VCaP (cell line): ENCODE measurements around the gene MYMK.

Experiments
- H3K27ac ChIP-seq: fragments of 450-650 bp; 2 replicates; pipeline ENCODE4 v1.5.1; 2017
- TF ChIP-seq, protein P1 (sequence below): fragments of 450-650 bp; conservative IDR thresholded peaks from 2 replicates; pipeline ENCODE4 v1.5.1; 2017; ENCODE audit warnings: mild to moderate bottlenecking, moderate library complexity

Gene MYMK

DNA sequence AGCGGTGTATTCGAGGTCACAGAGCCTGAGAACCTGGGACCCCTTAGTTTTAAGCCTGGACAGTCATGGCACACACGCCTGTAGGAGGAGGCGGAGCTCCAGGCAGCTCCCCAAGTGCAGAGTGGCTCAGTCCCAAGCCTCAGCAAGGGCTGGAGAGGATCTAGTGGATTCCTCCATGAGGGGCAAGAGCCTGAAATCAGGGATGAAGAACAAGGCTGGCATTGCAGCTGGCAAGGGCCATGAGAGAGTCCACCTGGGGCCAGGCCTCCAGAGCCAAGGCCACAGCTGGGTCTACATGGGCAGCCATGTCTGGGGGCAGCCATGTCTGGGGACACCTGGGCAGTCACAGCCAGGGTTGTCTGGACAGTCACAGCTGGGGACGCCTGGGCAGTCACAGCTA lies 31.6 kb upstream of the MYMK start:
- TF ChIP-seq, protein P1, sequence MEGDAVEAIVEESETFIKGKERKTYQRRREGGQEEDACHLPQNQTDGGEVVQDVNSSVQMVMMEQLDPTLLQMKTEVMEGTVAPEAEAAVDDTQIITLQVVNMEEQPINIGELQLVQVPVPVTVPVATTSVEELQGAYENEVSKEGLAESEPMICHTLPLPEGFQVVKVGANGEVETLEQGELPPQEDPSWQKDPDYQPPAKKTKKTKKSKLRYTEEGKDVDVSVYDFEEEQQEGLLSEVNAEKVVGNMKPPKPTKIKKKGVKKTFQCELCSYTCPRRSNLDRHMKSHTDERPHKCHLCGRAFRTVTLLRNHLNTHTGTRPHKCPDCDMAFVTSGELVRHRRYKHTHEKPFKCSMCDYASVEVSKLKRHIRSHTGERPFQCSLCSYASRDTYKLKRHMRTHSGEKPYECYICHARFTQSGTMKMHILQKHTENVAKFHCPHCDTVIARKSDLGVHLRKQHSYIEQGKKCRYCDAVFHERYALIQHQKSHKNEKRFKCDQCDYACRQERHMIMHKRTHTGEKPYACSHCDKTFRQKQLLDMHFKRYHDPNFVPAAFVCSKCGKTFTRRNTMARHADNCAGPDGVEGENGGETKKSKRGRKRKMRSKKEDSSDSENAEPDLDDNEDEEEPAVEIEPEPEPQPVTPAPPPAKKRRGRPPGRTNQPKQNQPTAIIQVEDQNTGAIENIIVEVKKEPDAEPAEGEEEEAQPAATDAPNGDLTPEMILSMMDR, result no peak
- H3K27ac ChIP-seq, result no peak overlapping the region

GRCh38 chr9:133554729-133555128 lies 30.0 kb upstream of the MYMK start:
- H3K27ac ChIP-seq, result no peak overlapping the region
- TF ChIP-seq, protein P1, result no peak

- no peak overlapping the region for H3K27ac ChIP-seq
- TF ChIP-seq, protein P1, result no peak
These were observed 29.4 kb upstream of the MYMK start for GRCh38 chr9:133553973-133554713.

- TF ChIP-seq, protein P1, result no peak
- H3K27ac ChIP-seq, result no peak overlapping the region
These were observed 28.4 kb upstream of the MYMK start for GRCh38 chr9:133553123-133553522.

- H3K27ac ChIP-seq, result no peak overlapping the region
These were observed 27.5 kb upstream of the MYMK start for GRCh38 chr9:133552236-133552635.

GRCh38 chr9:133551446-133551845 lies 26.7 kb upstream of the MYMK start:
- TF ChIP-seq, protein P1, result no peak
- H3K27ac ChIP-seq, result no peak overlapping the region

More at GRCh38 chr9:133552236-133552635, 27.5 kb upstream of the MYMK start:
- TF ChIP-seq, protein P1, result no peak

DNA sequence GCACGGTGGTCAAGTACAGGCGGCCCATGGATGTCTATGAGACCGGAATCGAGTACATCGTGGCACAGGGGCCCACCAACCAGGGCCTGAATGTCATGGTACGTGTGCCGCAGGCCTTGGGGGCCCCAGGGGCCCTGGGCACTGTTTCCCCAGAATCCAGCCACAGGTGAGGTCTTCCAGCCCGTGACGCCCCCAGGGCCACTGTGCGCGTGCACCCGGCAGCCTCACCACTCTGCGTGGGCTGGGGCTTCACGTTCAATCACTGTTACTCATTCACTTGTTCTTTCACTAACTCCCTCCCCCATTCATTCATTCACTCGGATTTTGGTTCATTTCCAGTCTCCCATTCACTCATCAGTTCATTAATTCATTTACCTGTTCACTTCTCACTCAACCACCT lies 22.4 kb upstream of the MYMK start:
- H3K27ac ChIP-seq, result no peak overlapping the region
- TF ChIP-seq, protein P1, result no peak
